SK-N-SH treated with all-trans-retinoic acid at 6 μM for 48 hours (cell line): ENCODE data around the gene CBFA2T3.

Experiments
- ATAC-seq: fragments of 200-7000 bp; cut with Tn5 transposase; 3 replicates; pipeline ENCODE4 v1.9.1; 2020; ENCODE audit warnings: mild to moderate bottlenecking, moderate library complexity
- ARNTL ChIP-seq: fragments of 450-650 bp; formaldehyde crosslinking; IDR thresholded peaks from 2 replicates; pipeline ENCODE4 v1.5.0; 2020; ENCODE audit warnings: low read depth, mild to moderate bottlenecking, moderate library complexity, borderline replicate concordance
- BACH2 ChIP-seq: fragments of 250-450 bp; sonication (Bioruptor Pico); IDR thresholded peaks from 2 replicates; pipeline ENCODE4 v1.9.0; 2021; ENCODE audit warnings: mild to moderate bottlenecking, borderline replicate concordance
- CREB5 ChIP-seq: fragments of 250-450 bp; sonication (Bioruptor Pico); IDR thresholded peaks from 2 replicates; pipeline ENCODE4 v1.5.1; 2020; ENCODE audit warnings: low read depth, mild to moderate bottlenecking, moderate library complexity
- CSRNP3 ChIP-seq: fragments of 250-450 bp; sonication (Bioruptor Pico); IDR thresholded peaks from 2 replicates; pipeline ENCODE4 v1.5.1; 2021; ENCODE audit warnings: mild to moderate bottlenecking, moderate library complexity
- ESRRG ChIP-seq: fragments of 250-450 bp; sonication (Bioruptor Pico); IDR thresholded peaks from 2 replicates; pipeline ENCODE4 v1.6.1; 2021; ENCODE audit warnings: mild to moderate bottlenecking
- GLIS3 ChIP-seq: fragments of 250-450 bp; sonication (Bioruptor Pico); IDR thresholded peaks from 2 replicates; pipeline ENCODE4 v1.5.0; 2020; ENCODE audit warnings: mild to moderate bottlenecking, moderate library complexity
- ISL1 ChIP-seq: fragments of 250-450 bp; sonication (Bioruptor Pico); IDR thresholded peaks from 2 replicates; pipeline ENCODE4 v2.1.2; 2022; ENCODE audit warnings: mild to moderate bottlenecking, moderate library complexity
- OSR1 ChIP-seq: fragments of 250-450 bp; sonication (Bioruptor Pico); IDR thresholded peaks from 2 replicates; pipeline ENCODE4 v1.8.0; 2022; ENCODE audit warnings: moderate library complexity, mild to moderate bottlenecking, inconsistent platforms
- PATZ1 ChIP-seq: fragments of 250-450 bp; sonication (Bioruptor Pico); IDR thresholded peaks from 2 replicates; pipeline ENCODE4 v1.8.0; 2020; ENCODE audit warnings: mild to moderate bottlenecking, moderate library complexity, borderline replicate concordance
- POU6F1 ChIP-seq: fragments of 250-450 bp; sonication (Bioruptor Pico); IDR thresholded peaks from 2 replicates; pipeline ENCODE4 v1.8.0; 2021; ENCODE audit warnings: low read depth, mild to moderate bottlenecking, moderate library complexity, borderline replicate concordance
- PPARA ChIP-seq: fragments of 250-450 bp; sonication (Bioruptor Pico); IDR thresholded peaks from 2 replicates; pipeline ENCODE4 v1.5.0; 2020; ENCODE audit warnings: mild to moderate bottlenecking, borderline replicate concordance
- RARB ChIP-seq: fragments of 250-450 bp; sonication (Bioruptor Pico); IDR thresholded peaks from 2 replicates; pipeline ENCODE4 v1.8.0; 2021; ENCODE audit warnings: mild to moderate bottlenecking, moderate library complexity
- SNAI2 ChIP-seq: fragments of 250-450 bp; sonication (Bioruptor Pico); IDR thresholded peaks from 2 replicates; pipeline ENCODE4 v1.5.0; 2020; ENCODE audit warnings: mild to moderate bottlenecking, moderate library complexity
- TCF4 ChIP-seq: fragments of 250-450 bp; sonication (Bioruptor Pico); IDR thresholded peaks from 2 replicates; pipeline ENCODE4 v1.8.0; 2021; ENCODE audit warnings: mild to moderate bottlenecking, moderate library complexity, borderline replicate concordance
- TOX ChIP-seq: fragments of 250-450 bp; sonication (Bioruptor Pico); IDR thresholded peaks from 2 replicates; pipeline ENCODE4 v1.8.0; 2021; ENCODE audit warnings: mild to moderate bottlenecking, moderate library complexity, borderline replicate concordance
- ZC3H10 ChIP-seq: fragments of 250-450 bp; sonication (Bioruptor Pico); IDR thresholded peaks from 2 replicates; pipeline ENCODE4 v1.5.1; 2021; ENCODE audit warnings: mild to moderate bottlenecking, moderate library complexity
- ZFP3 ChIP-seq: fragments of 250-450 bp; sonication (Bioruptor Pico); IDR thresholded peaks from 2 replicates; pipeline ENCODE4 v1.5.0; 2020; ENCODE audit warnings: mild to moderate bottlenecking, moderate library complexity
- ZFP30 ChIP-seq: fragments of 450-650 bp; formaldehyde crosslinking; IDR thresholded peaks from 2 replicates; pipeline ENCODE4 v1.5.0; 2022; ENCODE audit warnings: mild to moderate bottlenecking, moderate library complexity
- ZNF565 ChIP-seq: fragments of 450-650 bp; formaldehyde crosslinking; conservative IDR thresholded peaks from 2 replicates; pipeline ENCODE4 v1.5.0; 2020; ENCODE audit warnings: low read depth, mild to moderate bottlenecking, moderate library complexity
- ZNF70 ChIP-seq: fragments of 450-650 bp; formaldehyde crosslinking; IDR thresholded peaks from 2 replicates; pipeline ENCODE4 v1.5.0; 2020; ENCODE audit warnings: mild to moderate bottlenecking, moderate library complexity
- ZNF8 ChIP-seq: fragments of 450-650 bp; formaldehyde crosslinking; IDR thresholded peaks from 2 replicates; pipeline ENCODE4 v1.5.0; 2020; ENCODE audit warnings: mild to moderate bottlenecking, moderate library complexity

CBFA2T3 gene

GRCh38 chr16:88913870-88914269 lies 63.1 kb downstream of the CBFA2T3 start (continued):
- TF ChIP-seq CSRNP3 (no peak), TOX (CRISPR knock-in tag) (no peak)

- ATAC-seq: no peak
- no peak for TF ChIP-seq ESRRG (CRISPR knock-in tag)
- no peak for TF ChIP-seq ZNF8 (CRISPR knock-in tag)
- TF ChIP-seq ZFP30: no peak
- TF ChIP-seq GLIS3 (CRISPR knock-in tag): no peak
- TF ChIP-seq TOX (CRISPR knock-in tag): no peak
- TF ChIP-seq PPARA (CRISPR knock-in tag): no peak
- no peak for TF ChIP-seq ZC3H10 (CRISPR knock-in tag)
These were observed 63.9 kb downstream of the CBFA2T3 start for GRCh38 chr16:88913001-88913612.

GRCh38 chr16:88912556-88912955 lies 64.5 kb downstream of the CBFA2T3 start:
- no peak for ATAC-seq
- TF ChIP-seq CSRNP3 (no peak), TOX (CRISPR knock-in tag) (no peak), ZNF70 (no peak), BACH2 (CRISPR knock-in tag) (no peak), TCF4 (CRISPR knock-in tag) (no peak), ARNTL (CRISPR knock-in tag) (no peak), ZNF565 (CRISPR knock-in tag) (no peak), PATZ1 (no peak), OSR1 (CRISPR knock-in tag) (no peak), ZNF8 (CRISPR knock-in tag) (no peak), RARB (CRISPR knock-in tag) (no peak), ZC3H10 (CRISPR knock-in tag) (no peak), ZFP3 (CRISPR knock-in tag) (no peak), PPARA (CRISPR knock-in tag) (no peak), CREB5 (no peak), GLIS3 (CRISPR knock-in tag) (no peak)
- TF ChIP-seq, all 23 proteins: peak for 0

GRCh38 chr16:88911946-88912310 lies 65.1 kb downstream of the CBFA2T3 start:
- no peak for ATAC-seq
- no peak for TF ChIP-seq ESRRG (CRISPR knock-in tag)
- TF ChIP-seq GLIS3 (CRISPR knock-in tag): no peak
- no peak for TF ChIP-seq ZC3H10 (CRISPR knock-in tag)
- no peak for TF ChIP-seq ISL1 (CRISPR knock-in tag)
- TF ChIP-seq SNAI2 (CRISPR knock-in tag): no peak
- no peak for TF ChIP-seq POU6F1
- no peak for TF ChIP-seq OSR1 (CRISPR knock-in tag)
- TF ChIP-seq TOX (CRISPR knock-in tag): no peak
